HCT116 (cell line): ENCODE data around the gene RFLNA. TPM values are rescaled to one million over a fixed set of nuclear protein-coding genes. Genes with fewer than 3 reads are reported as not detected.

Experiments
- ATAC-seq: fragments of 200-7000 bp; cut with Tn5 transposase; 2 replicates; pipeline ENCODE4 v1.9.1; 2020; ENCODE audit warnings: mild to moderate bottlenecking, moderate library complexity
- BruUV-seq: library from RNA; stranded (reverse); fragments of 400-500 nt; replicated peaks from 2 replicates; lab custom pipeline; 2021; lab: Mats Ljungman, UMichigan
- CTCF ChIA-PET: fragments of 300-600 bp; sonication (Branson Sonifier 250); formaldehyde crosslinking; loops from one replicate; lab custom pipeline; 2021; ENCODE audit warnings: antibody characterized with exemption; lab: Charles Lee
- POLR2A ChIA-PET: fragments of 300-600, 350-600 bp; sonication (Branson Sonifier 250); formaldehyde crosslinking; loops from one replicate; lab custom pipeline; 2021; ENCODE audit warnings: antibody characterized with exemption; lab: Charles Lee
- RAD21 ChIA-PET, 2 experiments: fragments of 300-600 bp; sonication (Branson Sonifier 250); formaldehyde crosslinking; loops; one replicate each; lab custom pipeline; 2023; ENCODE audit warnings: low total read pairs in 2 of 2; ENCODE audit not compliant: uncharacterized antibody in 2 of 2, unreplicated experiment in 2 of 2, low non-redundant PET in 1 of 2; lab: Charles Lee
- DNase-seq: peaks from one replicate; pipeline ENCODE4 v3.0.0-alpha.2; 2010; ENCODE audit warnings: low read depth, low spot score
- H2AFZ ChIP-seq: fragments of 200-600 bp; shearing (Covaris generic), sonication (generic); 2 replicates; pipeline ENCODE4 v1.6.1; 2017; ENCODE audit warnings: low read depth, mixed run types, mixed read lengths, antibody characterized with exemption, low read length; ENCODE audit not compliant: poor library complexity, severe bottlenecking
- H3K27ac ChIP-seq: 2 replicates; pipeline ENCODE4 v1.5.1; 2012; ENCODE audit warnings: low read depth, low read length
- H3K27me3 ChIP-seq: fragments of 200-600 bp; sonication (generic); 2 replicates; pipeline ENCODE4 v1.6.1; 2016; ENCODE audit warnings: mixed run types, low read length, mixed read lengths; ENCODE audit not compliant: insufficient read depth
- H3K36me3 ChIP-seq, 2 experiments: fragments of 200-500 bp in 1 of 2; fragments of 200-600 bp in 1 of 2; sonication (Bioruptor generic) in 1 of 2; sonication (generic) in 1 of 2; 2 replicates each; pipeline versions ENCODE4 v1.5.1 to v1.6.1; 2014 to 2016; ENCODE audit warnings: low read length in 2 of 2, inconsistent platforms in 1 of 2, mixed read lengths in 1 of 2, mixed run types in 1 of 2; ENCODE audit not compliant: insufficient read depth in 2 of 2, control insufficient read depth in 1 of 2
- H3K4me1 ChIP-seq, 2 experiments: fragments of 200-600 bp in 1 of 2; sonication (generic) in 1 of 2; 2 replicates each; pipeline versions ENCODE4 v1.5.1 to v1.6.1; 2012 to 2017; ENCODE audit warnings: low read length in 2 of 2, inconsistent platforms in 1 of 2, mild to moderate bottlenecking in 1 of 2, mixed read lengths in 1 of 2, mixed run types in 1 of 2, moderate library complexity in 1 of 2; ENCODE audit not compliant: insufficient read depth in 2 of 2, control insufficient read depth in 1 of 2
- H3K4me2 ChIP-seq: fragments of 200-600 bp; sonication (generic); 2 replicates; pipeline ENCODE4 v1.6.1; 2017; ENCODE audit warnings: mixed run types, low read length, mixed read lengths
- H3K4me3 ChIP-seq, 2 experiments: fragments of 200-600 bp in 1 of 2; sonication (generic) in 1 of 2; replicated peaks in 1 of 2; 2 replicates each; pipeline ENCODE4 v1.5.1; 2011 to 2016; ENCODE audit warnings: low read length in 2 of 2, control low read depth in 1 of 2, low read depth in 1 of 2, mild to moderate bottlenecking in 1 of 2, mixed read lengths in 1 of 2, mixed run types in 1 of 2
- H3K79me2 ChIP-seq: fragments of 200-600 bp; sonication (generic); 2 replicates; pipeline ENCODE4 v1.6.1; 2017; ENCODE audit warnings: mild to moderate bottlenecking, mixed run types, low read length, moderate library complexity, mixed read lengths; ENCODE audit not compliant: insufficient read depth
- H3K9ac ChIP-seq: fragments of 200-600 bp; sonication (generic); 2 replicates; pipeline ENCODE4 v1.6.1; 2016; ENCODE audit warnings: low read length, mixed read lengths
- H3K9me2 ChIP-seq: fragments of 200-600 bp; sonication (generic), shearing (Covaris generic); 2 replicates; pipeline ENCODE4 v1.6.1; 2017; ENCODE audit warnings: mixed run types, mild to moderate bottlenecking, moderate library complexity; ENCODE audit not compliant: insufficient read depth
- H3K9me3 ChIP-seq, 2 experiments: fragments of 200-500 bp in 1 of 2; fragments of 200-600 bp in 1 of 2; sonication (Bioruptor generic) in 1 of 2; sonication (generic) in 1 of 2; 2 replicates each; pipeline ENCODE4 v1.6.1; 2014 to 2017; ENCODE audit warnings: low read length in 2 of 2, mixed read lengths in 2 of 2, inconsistent platforms in 1 of 2, low read depth in 1 of 2, mild to moderate bottlenecking in 1 of 2, mixed run types in 1 of 2, moderate library complexity in 1 of 2; ENCODE audit not compliant: control insufficient read depth in 1 of 2, insufficient read depth in 1 of 2
- H4K20me1 ChIP-seq: fragments of 200-600 bp; sonication (generic), shearing (Covaris generic); 2 replicates; pipeline ENCODE4 v1.6.1; 2017; ENCODE audit warnings: mixed run types, mild to moderate bottlenecking, moderate library complexity; ENCODE audit not compliant: insufficient read depth
- CBX3 ChIP-seq: IDR thresholded peaks from 2 replicates; pipeline ENCODE4 v1.6.1; 2012; ENCODE audit warnings: low read depth
- ELF1 ChIP-seq: IDR thresholded peaks from 2 replicates; pipeline ENCODE4 v1.6.1; 2012; ENCODE audit warnings: low read depth, borderline replicate concordance
- FOSL1 ChIP-seq: IDR thresholded peaks from 2 replicates; pipeline ENCODE4 v1.6.1; 2012; ENCODE audit warnings: low read depth
- POLR2A ChIP-seq: IDR thresholded peaks from 2 replicates; pipeline ENCODE4 v1.7.0; 2011; ENCODE audit warnings: borderline replicate concordance; ENCODE audit not compliant: insufficient read depth, insufficient read length; ENCODE audit errors: extremely low read depth
- RAD21 ChIP-seq: IDR thresholded peaks from 2 replicates; pipeline ENCODE4 v1.6.1; 2012; ENCODE audit warnings: low read depth, mild to moderate bottlenecking
- SP1 ChIP-seq: IDR thresholded peaks from 2 replicates; pipeline ENCODE4 v1.6.1; 2012; ENCODE audit warnings: low read depth
- SRF ChIP-seq: IDR thresholded peaks from 2 replicates; pipeline ENCODE4 v1.6.1; 2012; ENCODE audit warnings: low read depth
- TCF7L2 ChIP-seq: IDR thresholded peaks from 2 replicates; pipeline ENCODE4 v1.7.0; 2011; ENCODE audit warnings: borderline replicate concordance, inconsistent platforms; ENCODE audit not compliant: insufficient read depth, insufficient read length; ENCODE audit errors: extremely low read depth
- intact Hi-C: fragments of 100-400 bp; cut with micrococcal nuclease; formaldehyde crosslinking; loops from 2 replicates; pipeline ENCODE4 v1.10.0; 2022
- total RNA-seq: library from RNA; stranded (reverse); gene quantifications from one replicate; pipeline ENCODE4 v1.2.1, GENCODE V29; 2021; ENCODE audit not compliant: unreplicated experiment
- TF ChIP-seq, protein P1 (sequence below), 3 experiments: fragments of 200-600 bp in 1 of 3; sonication (generic) in 1 of 3; IDR thresholded peaks in 2 of 3; conservative IDR thresholded peaks in 1 of 3; 2 replicates each; pipeline ENCODE4 v1.5.1; 2012 to 2017; ENCODE audit warnings: low read depth in 2 of 3, low read length in 2 of 3, antibody characterized with exemption in 1 of 3, borderline replicate concordance in 1 of 3, control low read depth in 1 of 3, mild to moderate bottlenecking in 1 of 3, mixed read lengths in 1 of 3, mixed run types in 1 of 3, moderate library complexity in 1 of 3; ENCODE audit not compliant: insufficient read depth in 1 of 3
- TF ChIP-seq, protein P2 (sequence below): IDR thresholded peaks from 2 replicates; pipeline ENCODE4 v1.6.1; 2012

RFLNA gene
- total RNA-seq, 1 experiment from 2014 or later: not detected

GRCh38 chr12:124352257-124352656, 57.4 kb downstream of the RFLNA start:
- DNase-seq: no peak
- Histone ChIP-seq H3K27me3 (no peaks in the 10 kb centered on the region), H3K4me1 (no peaks in the 10 kb centered on the region), H3K9ac (no peak overlapping the region), H3K27ac (no peak overlapping the region), H4K20me1 (no peaks in the 10 kb centered on the region), H3K4me2 (no peak overlapping the region), H3K36me3 (peaks cover 0 to 16% of the 10 kb centered on the region in 2 experiments; a peak in 3 of 4 replicates), H3K79me2 (no peaks in the 10 kb centered on the region), H3K4me3 (no peak overlapping the region), H3K9me3 (no peaks in the 10 kb centered on the region), H2AFZ (no peak overlapping the region), H3K9me2 (no peaks in the 10 kb centered on the region)
- ChIA-PET RAD21 (no interaction called here), POLR2A (no interaction called here), CTCF (no interaction called here)
- no peak for TF ChIP-seq SRF
- TF ChIP-seq, protein P1, sequence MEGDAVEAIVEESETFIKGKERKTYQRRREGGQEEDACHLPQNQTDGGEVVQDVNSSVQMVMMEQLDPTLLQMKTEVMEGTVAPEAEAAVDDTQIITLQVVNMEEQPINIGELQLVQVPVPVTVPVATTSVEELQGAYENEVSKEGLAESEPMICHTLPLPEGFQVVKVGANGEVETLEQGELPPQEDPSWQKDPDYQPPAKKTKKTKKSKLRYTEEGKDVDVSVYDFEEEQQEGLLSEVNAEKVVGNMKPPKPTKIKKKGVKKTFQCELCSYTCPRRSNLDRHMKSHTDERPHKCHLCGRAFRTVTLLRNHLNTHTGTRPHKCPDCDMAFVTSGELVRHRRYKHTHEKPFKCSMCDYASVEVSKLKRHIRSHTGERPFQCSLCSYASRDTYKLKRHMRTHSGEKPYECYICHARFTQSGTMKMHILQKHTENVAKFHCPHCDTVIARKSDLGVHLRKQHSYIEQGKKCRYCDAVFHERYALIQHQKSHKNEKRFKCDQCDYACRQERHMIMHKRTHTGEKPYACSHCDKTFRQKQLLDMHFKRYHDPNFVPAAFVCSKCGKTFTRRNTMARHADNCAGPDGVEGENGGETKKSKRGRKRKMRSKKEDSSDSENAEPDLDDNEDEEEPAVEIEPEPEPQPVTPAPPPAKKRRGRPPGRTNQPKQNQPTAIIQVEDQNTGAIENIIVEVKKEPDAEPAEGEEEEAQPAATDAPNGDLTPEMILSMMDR (IDR thresholded peaks at IDR 0.05 in 2 of 3, conservative IDR thresholded peaks at IDR 0.05 in 1 of 3; ENCODE audit: borderline replicate concordance in 1 of 3, insufficient read depth in 1 of 3, low read depth in 2 of 3, low read length in 2 of 3): no peak
- TF ChIP-seq ELF1: no peak
- TF ChIP-seq FOSL1: no peak
- no peak for TF ChIP-seq POLR2A
- TF ChIP-seq RAD21: no peak
- TF ChIP-seq SP1: no peak
- no peak for TF ChIP-seq CBX3
- no peak for TF ChIP-seq TCF7L2
- TF ChIP-seq, protein P2, sequence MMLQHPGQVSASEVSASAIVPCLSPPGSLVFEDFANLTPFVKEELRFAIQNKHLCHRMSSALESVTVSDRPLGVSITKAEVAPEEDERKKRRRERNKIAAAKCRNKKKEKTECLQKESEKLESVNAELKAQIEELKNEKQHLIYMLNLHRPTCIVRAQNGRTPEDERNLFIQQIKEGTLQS: no peak
- no peak for ATAC-seq
- no TSS peak for BruUV-seq
- intact Hi-C loops: no loop called here
